NB4 (cell line): ENCODE measurements around the gene TM4SF5.

Experiments used
- DNase-seq: peaks from one replicate; pipeline ENCODE4 v3.0.0; 2010; ENCODE audit warnings: low read depth
- H3K4me3 ChIP-seq: one replicate; pipeline ENCODE4 v1.5.1; 2011; ENCODE audit warnings: mild to moderate bottlenecking, low read depth, low read length, moderate library complexity
- CTCF ChIP-seq: IDR thresholded peaks from one replicate; pipeline ENCODE4 v1.5.1; 2012; ENCODE audit warnings: low read depth, low read length
- MAX ChIP-seq: IDR thresholded peaks from 2 replicates; pipeline ENCODE4 v1.6.1; 2011; ENCODE audit warnings: low read depth, low read length
- MYC ChIP-seq: IDR thresholded peaks from 2 replicates; pipeline ENCODE4 v1.6.1; 2011; ENCODE audit warnings: low read depth, low read length
- POLR2A ChIP-seq: IDR thresholded peaks from 2 replicates; pipeline ENCODE4 v1.6.1; 2011; ENCODE audit warnings: mild to moderate bottlenecking; ENCODE audit not compliant: insufficient read length; ENCODE audit errors: extremely low read depth

The TM4SF5 gene

GRCh38 chr17:4733073-4733531 lies 38.6 kb upstream of the TM4SF5 start:
- TF ChIP-seq POLR2A (no peak), CTCF (peak; percentile 29), MYC (no peak), MAX (0 out of 2 replicates have a peak, but pooled peaks have one; percentile 18)
- no peak overlapping the region for H3K4me3 ChIP-seq
- DNase-seq = peak; percentile 87

GRCh38 chr17:4734857-4735475 lies 36.7 kb upstream of the TM4SF5 start:
- TF ChIP-seq CTCF (no peak), POLR2A (no peak), MYC (no peak), MAX (no peak)
- no peak overlapping the region for H3K4me3 ChIP-seq
- DNase-seq = no peak

GRCh38 chr17:4735876-4736651 lies 35.6 kb upstream of the TM4SF5 start:
- TF ChIP-seq MAX (no peak), CTCF (no peak), MYC (no peak), POLR2A (no peak)
- H3K4me3 ChIP-seq = no peak overlapping the region
- peak; percentile 52 for DNase-seq

- TF ChIP-seq MYC = no peak
- no peak for TF ChIP-seq MAX
- TF ChIP-seq POLR2A = no peak
- TF ChIP-seq CTCF = no peak
- H3K4me3 ChIP-seq = no peak overlapping the region
- DNase-seq = no peak
Observed at GRCh38 chr17:4738136-4739121, 33.3 kb upstream of the TM4SF5 start.
